Superior temporal gyrus (tissue), 1 donor: ENCODE measurements around the gene FBH1.

Source experiments
- DNase-seq: peaks from one replicate; pipeline ENCODE4 v3.0.0-alpha.2; 2016; ENCODE audit errors: extremely low spot score

Gene FBH1

GRCh38 chr10:5977471-5978229 is 87.6 kb downstream of the FBH1 start, which contains the start of gene IL15RA:
TSS of gene IL15RA (minus strand) at chr10:5977543. CDS start at chr10:5977492, 51 bp downstream.
- no peak for DNase-seq

- no peak for DNase-seq
These were observed 88.1 kb downstream of the FBH1 start for GRCh38 chr10:5978230-5978489.

GRCh38 chr10:5981529-5981928 is 91.5 kb downstream of the FBH1 start:
- no peak for DNase-seq

GRCh38 chr10:5983774-5984173 is 93.7 kb downstream of the FBH1 start:
- no peak for DNase-seq

- DNase-seq, result no peak
These were observed 95.0 kb downstream of the FBH1 start for GRCh38 chr10:5985029-5985428.
